ENCODE measurements around the gene STXBP2.

STXBP2 gene

DNA sequence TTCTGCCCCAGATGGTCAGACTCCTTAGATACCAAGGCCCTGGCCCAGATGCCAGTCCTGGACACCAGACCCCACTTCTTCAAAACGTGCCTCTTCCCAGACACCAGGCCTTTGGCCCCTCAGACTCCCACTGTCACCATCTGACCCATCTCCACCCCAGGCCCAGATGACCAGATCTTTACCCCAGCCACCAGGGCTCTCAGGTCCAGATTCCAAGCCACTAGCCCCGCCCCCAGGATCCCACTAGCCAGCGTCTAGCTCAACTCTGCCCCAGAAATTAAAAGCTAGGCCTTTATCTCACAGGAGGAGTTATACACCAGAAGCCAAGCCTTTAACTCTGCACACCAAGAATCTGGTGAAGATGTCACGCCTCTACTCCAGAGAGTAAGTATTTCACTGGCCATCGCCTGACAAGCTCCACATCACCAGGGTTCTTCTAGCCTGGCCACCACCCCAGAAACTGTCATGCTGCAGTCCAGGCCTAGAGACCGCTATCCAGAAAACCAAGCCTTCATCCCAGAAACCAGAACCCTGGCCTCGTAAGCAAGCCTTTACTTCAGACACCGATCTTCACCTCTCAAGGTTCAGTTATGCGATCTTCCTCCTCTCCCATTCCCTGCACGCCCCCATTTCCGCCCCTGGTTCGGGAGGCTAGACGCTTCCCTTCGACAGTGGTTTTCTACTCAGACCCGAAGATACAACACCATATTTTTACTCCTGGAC, 8.2 kb upstream of the STXBP2 start:
- peak overlapping the region; percentile 97 for H3K4me3 ChIP-seq (ENCODE audit: low read depth, low read length)
- peak; percentile 5 for DNase-seq (ENCODE audit: low read depth)
- TF ChIP-seq CTCF (conservative IDR thresholded peaks at IDR 0.05; ENCODE audit: low read depth, low read length), result no peak

GRCh38 chr19:7629347-7630054, 7.4 kb upstream of the STXBP2 start, which contains the start of the genes PET100 and XAB2:
TSS of gene PET100 (plus strand) at chr19:7629793. CDS start at chr19:7629834, 41 bp downstream.
TSS of gene XAB2 (minus strand) at chr19:7629545. CDS start at chr19:7629527, 18 bp downstream.
- H3K4me3 ChIP-seq (ENCODE audit: low read depth, low read length), result peak within 1 kb of the TSS; percentile 97
- no peak for TF ChIP-seq CTCF (conservative IDR thresholded peaks at IDR 0.05; ENCODE audit: low read depth, low read length)

GRCh38 chr19:7631577-7631976, 5.3 kb upstream of the STXBP2 start:
- no peak for TF ChIP-seq CTCF (conservative IDR thresholded peaks at IDR 0.05; ENCODE audit: low read depth, low read length)
- no peak overlapping the region for H3K4me3 ChIP-seq (ENCODE audit: low read depth, low read length)
- no peak for DNase-seq (ENCODE audit: low read depth)

More at GRCh38 chr19:7629347-7630054, 7.4 kb upstream of the STXBP2 start, which contains the start of the genes PET100 and XAB2:
- DNase-seq (ENCODE audit: low read depth), result peak; percentile 100

DNA sequence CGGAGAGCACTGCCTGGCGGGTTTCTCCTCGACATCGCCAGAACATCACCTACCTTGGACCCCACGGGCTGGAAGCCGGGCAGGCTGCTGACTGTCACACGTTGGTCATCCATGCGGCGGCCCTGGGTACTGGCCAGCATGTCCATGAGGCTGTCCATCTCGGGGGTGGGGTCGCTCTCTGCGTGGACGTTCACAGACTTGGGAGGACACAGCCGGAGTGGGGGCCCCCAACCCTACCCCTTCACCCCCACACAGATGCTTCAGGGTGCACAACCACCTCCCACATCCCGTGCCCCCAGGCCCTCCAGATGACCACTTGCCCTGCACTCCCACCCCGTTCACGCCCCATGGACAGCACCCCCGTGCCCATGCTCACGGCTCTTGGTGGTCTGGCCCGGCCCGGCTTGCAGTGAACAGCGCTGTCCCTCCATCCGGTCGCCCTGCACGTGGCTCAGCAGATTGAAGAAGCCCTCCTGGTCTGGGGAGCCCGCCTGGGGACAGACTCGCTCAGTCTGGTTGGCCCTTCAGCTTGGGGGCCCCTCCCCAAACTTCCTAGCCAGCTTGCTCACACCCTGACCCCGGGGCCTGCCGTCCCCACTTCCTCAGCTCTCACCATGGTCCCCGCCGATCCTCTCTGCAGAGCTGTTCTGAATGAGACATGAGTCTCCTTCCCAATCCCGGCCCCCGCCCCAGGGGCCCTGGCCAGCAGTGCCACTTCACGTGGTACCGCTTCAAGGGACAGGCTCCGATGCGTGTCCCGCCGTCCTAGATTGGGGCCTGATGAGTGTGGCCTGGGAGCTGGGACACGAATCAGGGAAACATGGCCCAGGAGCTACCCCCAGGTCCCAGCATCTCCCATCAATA, 4.3 kb upstream of the STXBP2 start:
- DNase-seq (ENCODE audit: low read depth), result no peak
- no peak overlapping the region for H3K4me3 ChIP-seq (ENCODE audit: low read depth, low read length)
- no peak for TF ChIP-seq CTCF (conservative IDR thresholded peaks at IDR 0.05; ENCODE audit: low read depth, low read length)

DNA sequence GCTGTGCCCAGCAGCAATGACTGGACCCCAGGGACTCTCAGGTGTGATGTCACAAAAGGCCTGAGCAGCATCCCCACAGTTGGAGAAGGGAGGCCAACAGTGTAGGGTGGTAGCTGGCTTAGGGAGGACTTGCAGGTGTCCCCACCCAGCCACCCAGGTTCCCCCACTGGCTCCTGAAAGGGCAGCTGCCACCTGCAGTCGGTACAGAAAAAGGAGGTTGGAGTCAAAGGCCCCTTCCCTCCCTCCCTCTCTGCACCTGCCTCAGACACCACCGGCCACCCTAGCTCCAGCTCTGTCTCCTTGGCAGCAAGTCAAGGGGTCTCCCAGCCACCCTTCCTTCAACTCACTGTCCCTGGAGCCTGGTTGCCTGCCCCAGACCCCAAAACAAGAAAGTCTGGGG, 3.2 kb upstream of the STXBP2 start, which contains the start of gene PCP2:
TSS of gene PCP2 (minus strand) at position 22 of the 400 bp plus-strand sequence. CDS start 262 bp downstream, outside the sequence.
- DNase-seq (ENCODE audit: low read depth), result no peak
- H3K4me3 ChIP-seq (ENCODE audit: low read depth, low read length), result no peak within 1 kb of the TSS
- no peak for TF ChIP-seq CTCF (conservative IDR thresholded peaks at IDR 0.05; ENCODE audit: low read depth, low read length)

- TF ChIP-seq CTCF (conservative IDR thresholded peaks at IDR 0.05; ENCODE audit: low read depth, low read length), result no peak
- DNase-seq (ENCODE audit: low read depth), result no peak
- H3K4me3 ChIP-seq (ENCODE audit: low read depth, low read length), result no peak overlapping the region
Measured at GRCh38 chr19:7635670-7636069, 1.2 kb upstream of the STXBP2 start.

Data from choroid plexus epithelial cell (primary cell).